Right cardiac atrium (tissue), 5 donors: ENCODE data around the gene ZDHHC11. TPM values are rescaled to one million over a fixed set of nuclear protein-coding genes. Genes with fewer than 3 reads are reported as not detected.
A peak's percentile ranks its signal among the peaks of the same experiment; 100 is the strongest.
"Not testable (repeated sequence)": the region's sequence is repeated elsewhere in the genome, so short reads cannot be mapped to it uniquely, and the experiment has no call there.

ENCODE experiments used
- ATAC-seq, 2 donors: fragments of 200-7000 bp; cut with Tn5 transposase; one replicate each; pipeline versions ENCODE4 v1.8.0 to v1.9.1; 2020; ENCODE audit warnings: moderate library complexity in 2 of 2, mild to moderate bottlenecking in 1 of 2
- DNase-seq, 3 donors: peaks; one replicate each; pipeline ENCODE4 v3.0.0-alpha.2; 2020
- H3K27ac ChIP-seq: one replicate; pipeline ENCODE4 v1.5.1; 2013; ENCODE audit warnings: mild to moderate bottlenecking, low read length, control low read depth, moderate library complexity
- H3K27me3 ChIP-seq: one replicate; pipeline ENCODE4 v1.6.1; 2013; ENCODE audit not compliant: control insufficient read depth, insufficient read depth
- H3K4me1 ChIP-seq: one replicate; pipeline ENCODE4 v1.6.1; 2013; ENCODE audit warnings: low read length; ENCODE audit not compliant: control insufficient read depth, insufficient read depth
- H3K4me3 ChIP-seq: one replicate; pipeline ENCODE4 v1.5.1; 2013; ENCODE audit warnings: low read length, control low read depth
- H3K9me3 ChIP-seq: one replicate; pipeline ENCODE4 v1.6.1; 2013; ENCODE audit warnings: low read length; ENCODE audit not compliant: control insufficient read depth
- WGBS: extraction: QIAGEN DNeasy Blood & Tissue Kit; methylation state at CpG from one replicate; pipeline ENCODE4 v1.1.7; 2013; 5-methylcytosine and 5-hydroxymethylcytosine counted together
- intact Hi-C, 4 donors: fragments of 100-400 bp; cut with DNase I; formaldehyde crosslinking; loops; one replicate each; pipeline versions ENCODE4 v1.11.0 to v1.14.0; 2022 to 2023
- polyA plus RNA-seq: library from polyadenylated mRNA; stranded (reverse); fragments of 200-250 nt; gene quantifications from one replicate; pipeline ENCODE4 v1.2.3, GENCODE V29; 2013
- total RNA-seq, 4 donors: library from RNA; stranded (reverse); fragmentation: NEBNext Ultra II Directional; extraction: Animal tissue kit (Norgen Biotek cat#: 25700); gene quantifications; one replicate each; pipeline ENCODE4 v1.2.1, GENCODE V29; 2021
- donor health status: healthy with polysubstance abuse.
- donor health status: DM: no; HTN: yes; CAD: no.
- donor health status: DM: no; HTN: no; CAD: no.
- donor health status: DM: no; HTN: yes; CAD: no; lungs with severe emphysema.
- donor health status: DM: yes; HTN: yes; CAD: no.

The ZDHHC11 gene
- total and polyA plus RNA-seq, 5 donors: 5.8 to 66.1 (median 25.0) TPM

DNA sequence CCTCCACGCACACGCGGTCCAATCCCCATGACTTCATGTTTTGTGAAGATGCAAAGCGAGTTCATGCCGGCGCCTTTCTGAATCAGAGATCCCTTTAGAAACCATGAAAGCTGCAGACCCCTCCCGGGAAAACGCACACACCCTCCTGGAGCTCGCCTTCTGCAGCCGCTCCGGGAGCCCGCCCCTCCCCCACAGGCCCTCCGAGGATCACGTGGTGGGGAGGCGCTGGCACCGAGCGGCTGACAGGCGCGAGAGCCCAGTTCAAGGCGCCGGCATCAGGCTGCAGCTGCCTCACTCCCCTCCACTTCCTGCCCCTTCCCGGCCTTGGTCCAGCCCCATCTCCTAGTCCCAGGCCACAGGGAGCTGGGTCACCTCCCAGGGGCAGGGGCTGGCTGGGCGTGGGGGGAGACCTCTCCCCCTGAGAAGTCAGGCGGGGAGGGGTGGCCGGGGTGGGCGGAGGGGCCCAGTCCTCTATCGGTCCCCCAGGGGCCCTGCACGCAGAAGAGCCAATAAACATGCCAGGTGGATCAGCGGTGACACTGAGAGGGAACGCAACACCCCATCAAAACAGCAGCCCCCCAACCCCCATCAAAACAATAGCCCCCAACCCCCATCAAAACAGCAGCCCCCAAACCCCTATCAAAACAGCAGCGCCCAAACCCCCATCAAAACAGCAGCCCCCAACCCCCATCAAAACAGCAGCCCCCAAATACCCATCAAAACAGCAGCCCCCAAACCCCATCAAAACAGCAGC lies 67.6 kb downstream of the ZDHHC11 start:
- H3K27ac ChIP-seq: not testable (repeated sequence)
- DNase-seq: peak; percentile 86 to 92 (median 86)

DNA sequence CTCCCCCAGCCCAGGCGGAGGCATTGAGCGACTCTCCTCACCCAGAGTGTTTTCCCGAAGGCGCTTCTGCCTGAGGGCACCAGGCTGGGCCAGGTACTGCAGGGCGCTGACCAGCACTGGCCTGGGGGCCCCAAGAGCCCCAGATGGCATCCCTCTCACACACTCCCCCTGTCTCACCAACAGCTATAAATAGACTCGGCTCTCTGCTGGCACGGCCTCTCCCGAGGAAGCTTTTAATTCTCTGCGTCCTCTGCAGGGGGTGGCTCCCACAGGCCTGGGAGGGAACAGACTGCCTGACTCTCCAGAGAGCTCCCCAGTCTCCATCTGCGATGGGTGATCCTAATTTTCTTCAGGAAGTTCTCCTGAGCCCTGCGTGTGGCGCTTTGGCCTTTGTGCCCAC lies 68.4 kb downstream of the ZDHHC11 start:
- DNase-seq, H3K4me3 ChIP-seq, H3K4me1 ChIP-seq, H3K27ac ChIP-seq, H3K9me3 ChIP-seq, H3K27me3 ChIP-seq: not testable (repeated sequence)
- peak; percentile 40 to 44 for ATAC-seq
- WGBS: no CpG with 5 or more reads among the region's 12 CpGs
- intact Hi-C loops: loop anchor here in 1 of 4 donors (10.0 kb wide), 1 partner anchor 88 kb away; the partner anchor contains the start of gene TPPP

More for the DNA sequence above, 67.6 kb downstream of the ZDHHC11 start:
- 2% methylated on average over 30 of the region's 31 CpGs for WGBS
- H3K9me3 ChIP-seq, H3K27me3 ChIP-seq, H3K4me1 ChIP-seq: not testable (repeated sequence)
- intact Hi-C loops: loop anchor here in 1 of 4 donors (10.0 kb wide), 1 partner anchor 88 kb away; the partner anchor contains the start of gene TPPP
- peak; percentile 79 for ATAC-seq
- H3K4me3 ChIP-seq: peak overlapping the region; percentile 35

DNA sequence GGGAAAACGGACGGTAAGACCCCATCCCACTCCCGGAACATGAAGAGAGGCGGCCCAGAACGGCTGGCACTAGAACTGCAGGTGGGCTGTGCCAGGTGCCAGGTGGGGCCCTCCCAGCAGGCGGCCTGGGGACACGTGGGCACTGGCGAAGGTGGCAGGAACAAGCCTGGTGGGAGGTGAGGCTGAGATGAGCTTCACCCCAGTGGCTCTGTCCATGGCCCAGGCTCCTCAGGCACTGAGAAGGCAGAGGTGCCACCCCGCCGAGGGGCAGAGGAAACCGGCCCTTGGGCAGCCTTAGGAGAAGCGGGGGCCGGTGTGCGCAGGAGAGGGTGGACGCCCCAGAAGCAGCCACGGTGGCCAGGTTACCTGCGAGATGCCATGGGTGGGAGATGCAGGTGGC lies 70.2 kb downstream of the ZDHHC11 start:
- peak in 2 of 3 donors; percentile 46 to 72 for DNase-seq
- not testable (repeated sequence) for H3K27ac ChIP-seq

DNA sequence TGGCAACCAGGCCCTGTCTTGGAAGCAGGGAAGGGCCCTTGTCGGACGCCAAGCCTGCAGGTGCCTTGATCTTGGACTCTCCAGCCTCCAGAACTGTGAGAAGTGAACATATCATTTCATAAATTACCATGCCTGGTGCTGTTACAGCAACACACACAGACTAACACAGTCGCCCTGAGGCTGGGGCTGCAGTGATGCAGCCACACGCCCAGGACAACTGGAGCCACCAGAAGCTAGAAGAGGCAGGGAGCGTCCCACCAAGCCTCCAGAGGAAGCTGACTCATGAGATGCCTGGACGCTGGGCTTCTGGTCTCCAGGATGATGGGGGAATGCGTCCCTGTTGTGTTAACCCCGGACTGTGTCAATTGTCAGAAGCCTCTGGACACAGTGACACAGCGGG lies 71.8 kb downstream of the ZDHHC11 start:
- 77% methylated on average over 7 of the region's 9 CpGs for WGBS
- not testable (repeated sequence) for H3K4me3 ChIP-seq, ATAC-seq, H3K27me3 ChIP-seq, H3K9me3 ChIP-seq, H3K4me1 ChIP-seq, H3K27ac ChIP-seq
- DNase-seq: peak in 1 of 3 donors; percentile 37
- intact Hi-C loops: loop anchor here in 1 of 4 donors (5.0 kb wide), 1 partner anchor 92 kb away; no protein-coding TSS in a partner anchor

More for the DNA sequence above, 70.2 kb downstream of the ZDHHC11 start:
- H3K27me3 ChIP-seq, ATAC-seq, H3K4me3 ChIP-seq, H3K4me1 ChIP-seq, H3K9me3 ChIP-seq: not testable (repeated sequence)
- 87% methylated on average over 10 of the region's 17 CpGs for WGBS
- intact Hi-C loops: loop anchor here in 1 of 4 donors (10.0 kb wide), 1 partner anchor 86 kb away; the partner anchor contains the start of gene TPPP

DNA sequence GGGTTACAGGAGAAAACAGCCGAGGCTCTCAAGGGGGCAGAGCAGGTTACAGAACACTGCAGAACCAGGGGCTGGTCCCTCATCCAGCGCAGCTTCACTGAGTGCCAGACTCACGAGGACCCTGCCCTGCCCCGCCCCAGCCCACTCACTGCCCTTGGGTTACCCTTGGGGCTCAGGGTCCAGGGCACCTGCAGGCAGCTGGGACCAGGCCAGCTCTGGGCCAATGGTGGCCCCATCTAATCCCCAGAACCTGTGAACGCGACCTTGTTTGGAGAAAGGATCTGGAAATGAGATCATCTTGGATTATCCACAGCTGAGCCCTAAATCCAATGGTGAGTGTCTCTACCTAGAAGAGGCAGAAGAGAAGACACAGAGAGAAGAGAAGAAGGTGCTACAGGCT lies 72.4 kb downstream of the ZDHHC11 start:
- not testable (repeated sequence) for H3K27ac ChIP-seq, ATAC-seq, H3K4me1 ChIP-seq, H3K9me3 ChIP-seq, H3K27me3 ChIP-seq, H3K4me3 ChIP-seq
- 100% methylated on average over 2 of the region's 6 CpGs for WGBS
- peak in 2 of 3 donors; percentile 42 to 45 for DNase-seq
- intact Hi-C loops: loop anchor here in 1 of 4 donors (5.0 kb wide), 1 partner anchor 91 kb away; no protein-coding TSS in a partner anchor

DNA sequence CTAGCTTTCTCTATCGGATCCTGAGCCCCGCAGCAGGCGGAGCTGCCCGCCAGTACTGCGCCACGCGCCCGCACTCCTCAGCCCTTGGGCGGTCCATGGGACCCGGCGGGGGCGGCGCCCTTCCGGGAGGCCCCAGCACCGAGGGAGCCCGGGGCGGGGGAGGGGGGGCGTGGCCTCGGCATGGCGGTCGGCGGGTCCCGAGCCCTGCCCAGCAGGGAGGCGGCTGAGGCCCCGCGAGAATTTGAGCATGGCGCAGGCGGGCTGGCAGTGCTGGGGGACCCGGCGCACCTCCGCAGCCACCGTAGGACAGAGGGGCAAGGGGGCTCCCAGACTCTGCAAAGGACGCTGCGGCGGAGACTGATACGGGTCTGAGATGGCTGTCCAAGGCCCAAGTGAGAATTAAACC lies 73.0 kb downstream of the ZDHHC11 start:
- no peak overlapping the region for H3K27ac ChIP-seq
- no peak for ATAC-seq
- no peaks in the 10 kb centered on the region for H3K27me3 ChIP-seq
- no peaks in the 10 kb centered on the region for H3K4me1 ChIP-seq
- DNase-seq: peak; percentile 40 to 66 (median 46)
- H3K9me3 ChIP-seq: no peaks in the 10 kb centered on the region
- intact Hi-C loops: loop anchor here in 1 of 4 donors (5.0 kb wide), 1 partner anchor 90 kb away; no protein-coding TSS in a partner anchor
- H3K4me3 ChIP-seq: no peak overlapping the region
- 94% methylated on average over 36 of the region's 36 CpGs for WGBS

DNA sequence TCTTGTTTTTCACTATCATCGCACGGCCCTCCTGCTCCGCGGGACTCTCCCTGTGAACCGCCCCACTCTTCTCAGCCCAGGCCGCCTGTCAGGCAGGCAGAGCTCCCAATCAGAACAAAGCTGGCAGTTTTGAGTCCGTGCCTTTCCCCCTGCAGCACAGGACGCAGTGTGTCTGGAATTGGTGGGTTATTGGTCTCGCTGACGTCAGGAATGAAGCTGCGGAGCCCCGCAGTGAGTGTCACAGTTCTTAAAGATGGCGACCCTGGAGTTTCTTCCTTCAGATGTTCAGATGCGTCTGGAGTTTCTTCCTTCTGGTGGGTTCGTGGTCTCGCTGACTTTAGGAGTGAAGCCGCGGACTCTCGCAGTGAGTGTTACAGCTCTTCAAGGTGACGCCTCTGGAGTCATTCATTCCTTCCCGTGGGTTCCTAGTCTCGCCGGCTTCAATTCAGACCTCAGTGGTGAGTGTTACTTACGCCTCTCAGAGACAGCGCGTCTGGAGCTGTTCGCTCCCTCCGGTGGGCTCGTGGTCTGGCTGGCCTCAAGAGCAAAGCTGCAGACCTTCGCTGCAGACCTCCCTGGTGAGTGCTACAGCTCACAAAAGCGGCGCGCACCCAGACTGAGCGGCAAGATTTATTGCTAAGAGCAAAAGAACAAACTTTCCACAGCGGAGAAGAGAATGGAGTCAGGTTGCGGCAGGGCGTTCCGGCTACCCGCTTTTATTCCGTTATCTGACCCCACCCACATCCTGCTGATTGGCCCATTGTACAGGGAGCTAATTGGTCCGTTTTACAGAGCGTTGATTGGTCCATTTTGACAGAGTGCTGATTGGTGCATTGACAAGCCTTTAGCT lies 73.7 kb downstream of the ZDHHC11 start:
- Histone ChIP-seq H3K27me3 (no peaks in the 10 kb centered on the region), H3K27ac (no peak overlapping the region), H3K4me3 (no peak overlapping the region), H3K9me3 (no peaks in the 10 kb centered on the region), H3K4me1 (no peaks in the 10 kb centered on the region)
- WGBS: 85% methylated on average over 42 of the region's 42 CpGs
- ATAC-seq (no peak), DNase-seq (peak; percentile 68 to 80 (median 73))
- intact Hi-C loops: loop anchor here in 1 of 4 donors (5.0 kb wide), 1 partner anchor 90 kb away; no protein-coding TSS in a partner anchor

DNA sequence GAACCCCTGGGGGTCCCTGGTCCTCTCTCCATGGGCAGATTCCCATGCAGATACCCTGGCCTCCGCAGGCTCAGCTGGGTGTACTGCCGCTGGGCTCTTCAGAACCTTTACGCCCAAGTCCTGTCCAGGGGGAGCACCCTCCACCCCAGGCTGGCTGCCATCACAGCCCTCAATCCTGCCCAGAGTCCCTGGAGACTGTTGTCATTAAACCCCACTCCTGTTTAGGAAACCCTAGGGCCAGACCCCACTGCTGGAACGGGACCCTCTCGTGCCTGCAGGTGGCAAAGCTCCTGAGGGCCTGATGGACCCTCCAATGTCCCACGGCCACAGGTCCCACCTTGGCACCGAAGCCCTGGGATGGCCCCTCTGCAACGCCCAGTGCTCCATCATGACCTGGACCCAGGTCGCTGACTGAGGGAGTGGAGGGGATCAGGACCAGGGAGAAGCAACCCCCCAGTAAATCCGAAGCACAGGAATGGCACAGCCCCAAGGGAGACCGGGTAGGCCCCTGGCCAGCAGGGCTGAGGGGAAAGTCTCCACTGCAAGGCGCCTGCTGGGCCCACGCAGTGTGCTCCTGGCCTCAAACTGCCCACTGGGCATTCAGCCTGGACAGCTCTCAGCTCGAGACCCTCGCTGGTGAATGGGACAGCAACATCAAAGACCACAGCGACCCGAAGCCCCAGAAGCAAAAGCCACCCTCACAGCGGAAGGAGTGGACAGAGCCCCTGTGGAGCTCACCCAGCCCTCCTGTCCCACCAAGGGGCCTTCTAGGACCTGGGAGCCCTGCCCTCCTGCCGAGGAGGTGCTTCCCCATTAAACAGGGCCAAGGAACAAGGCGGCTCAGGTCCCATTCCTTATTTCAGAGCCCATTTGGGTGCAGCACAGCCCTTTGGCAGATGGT lies 74.6 kb downstream of the ZDHHC11 start:
- Histone ChIP-seq H3K4me3 (no peak overlapping the region), H3K4me1 (no peaks in the 10 kb centered on the region), H3K27me3 (no peaks in the 10 kb centered on the region), H3K27ac (no peak overlapping the region), H3K9me3 (no peaks in the 10 kb centered on the region)
- 88% methylated on average over 17 of the region's 20 CpGs for WGBS
- DNase-seq: peak; percentile 33 to 64 (median 43)
- ATAC-seq: no peak
- intact Hi-C loops: loop anchor here in 1 of 4 donors (5.0 kb wide), 1 partner anchor 89 kb away; no protein-coding TSS in a partner anchor

DNA sequence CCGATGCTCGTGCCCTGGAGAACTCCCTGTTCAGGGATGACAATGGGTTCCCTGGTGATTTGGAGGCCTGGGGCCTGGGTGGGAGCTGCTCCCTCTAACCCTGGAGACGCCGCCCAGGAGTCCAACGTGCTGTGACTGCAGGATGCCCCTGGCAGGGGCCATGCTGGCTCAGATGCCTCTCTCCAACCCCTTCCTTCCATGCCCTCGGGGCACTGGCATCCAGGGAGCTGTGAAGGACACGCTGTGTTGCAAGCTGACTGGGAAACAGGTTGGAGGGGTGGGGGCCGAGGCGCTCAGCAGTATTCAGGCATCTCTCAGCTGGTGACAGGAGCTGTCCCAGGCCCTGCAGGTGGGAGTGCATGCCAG lies 75.2 kb downstream of the ZDHHC11 start:
- intact Hi-C loops: loop anchor here in 1 of 4 donors (5.0 kb wide), 1 partner anchor 88 kb away; no protein-coding TSS in a partner anchor
- 77% methylated on average over 7 of the region's 9 CpGs for WGBS
- peak; percentile 42 to 64 (median 54) for DNase-seq
- not testable (repeated sequence) for H3K4me1 ChIP-seq, H3K27ac ChIP-seq, H3K9me3 ChIP-seq, H3K4me3 ChIP-seq, H3K27me3 ChIP-seq
- peak; percentile 3 to 7 for ATAC-seq
